ENCODE measurements around the gene RIT2.
"Not testable (repeated sequence)": the region's sequence is repeated elsewhere in the genome, so short reads cannot be mapped to it uniquely, and the experiment has no call there.

Gene RIT2

GRCh38 chr18:42850174-42851083 lies 265.1 kb downstream of the RIT2 start:
- FAIRE-seq (no peak), DNase-seq (ENCODE audit: insufficient read length, low spot score) (no peak)
- TF ChIP-seq POLR2A (IDR thresholded peaks at IDR 0.05; ENCODE audit: low read depth, low read length), result no peak

- DNase-seq (ENCODE audit: insufficient read length, low spot score), result no peak
- no peak for FAIRE-seq
- no peak for TF ChIP-seq POLR2A (IDR thresholded peaks at IDR 0.05; ENCODE audit: low read depth, low read length)
Observed at GRCh38 chr18:42839408-42839807, 276.1 kb downstream of the RIT2 start.

GRCh38 chr18:42838546-42839145 lies 276.8 kb downstream of the RIT2 start:
- no peak for TF ChIP-seq POLR2A (IDR thresholded peaks at IDR 0.05; ENCODE audit: low read depth, low read length)
- DNase-seq (ENCODE audit: insufficient read length, low spot score) (no peak), FAIRE-seq (no peak)

- no peak for TF ChIP-seq POLR2A (IDR thresholded peaks at IDR 0.05; ENCODE audit: low read depth, low read length)
- FAIRE-seq, result no peak
Observed at GRCh38 chr18:42830936-42831335, 284.5 kb downstream of the RIT2 start.

GRCh38 chr18:42828881-42829280 lies 286.6 kb downstream of the RIT2 start:
- FAIRE-seq (no peak), DNase-seq (ENCODE audit: insufficient read length, low spot score) (no peak)

More at GRCh38 chr18:42830936-42831335, 284.5 kb downstream of the RIT2 start:
- no peak for DNase-seq (ENCODE audit: insufficient read length, low spot score)

GRCh38 chr18:42824178-42824577 lies 291.3 kb downstream of the RIT2 start:
- no peak for TF ChIP-seq POLR2A (IDR thresholded peaks at IDR 0.05; ENCODE audit: low read depth, low read length)
- DNase-seq (ENCODE audit: insufficient read length, low spot score), result no peak
- FAIRE-seq, result no peak

More at GRCh38 chr18:42828881-42829280, 286.6 kb downstream of the RIT2 start:
- no peak for TF ChIP-seq POLR2A (IDR thresholded peaks at IDR 0.05; ENCODE audit: low read depth, low read length)

- FAIRE-seq (no peak), DNase-seq (ENCODE audit: insufficient read length, low spot score) (no peak)
- TF ChIP-seq POLR2A (IDR thresholded peaks at IDR 0.05; ENCODE audit: low read depth, low read length), result no peak
Observed at GRCh38 chr18:42822711-42823110, 292.8 kb downstream of the RIT2 start.

GRCh38 chr18:42821492-42821891 lies 294.0 kb downstream of the RIT2 start:
- no peak for FAIRE-seq
- TF ChIP-seq POLR2A (IDR thresholded peaks at IDR 0.05; ENCODE audit: low read depth, low read length), result no peak
- no peak for DNase-seq (ENCODE audit: insufficient read length, low spot score)

GRCh38 chr18:42814618-42815017 lies 300.9 kb downstream of the RIT2 start:
- no peak for FAIRE-seq
- DNase-seq (ENCODE audit: insufficient read length, low spot score), result no peak
- TF ChIP-seq POLR2A (IDR thresholded peaks at IDR 0.05; ENCODE audit: low read depth, low read length), result no peak

- FAIRE-seq (no peak), DNase-seq (ENCODE audit: insufficient read length, low spot score) (no peak)
- no peak for TF ChIP-seq POLR2A (IDR thresholded peaks at IDR 0.05; ENCODE audit: low read depth, low read length)
Observed at GRCh38 chr18:42814184-42814583, 301.3 kb downstream of the RIT2 start.

- no peak for TF ChIP-seq POLR2A (IDR thresholded peaks at IDR 0.05; ENCODE audit: low read depth, low read length)
- no peak for FAIRE-seq
- DNase-seq (ENCODE audit: insufficient read length, low spot score), result no peak
Observed at GRCh38 chr18:42813570-42813969, 301.9 kb downstream of the RIT2 start.

GRCh38 chr18:42807887-42808286 lies 307.6 kb downstream of the RIT2 start:
- DNase-seq (ENCODE audit: insufficient read length, low spot score), result no peak
- no peak for TF ChIP-seq POLR2A (IDR thresholded peaks at IDR 0.05; ENCODE audit: low read depth, low read length)
- FAIRE-seq, result no peak

GRCh38 chr18:42801706-42802105 lies 313.8 kb downstream of the RIT2 start:
- DNase-seq (ENCODE audit: insufficient read length, low spot score) (no peak), FAIRE-seq (no peak)
- no peak for TF ChIP-seq POLR2A (IDR thresholded peaks at IDR 0.05; ENCODE audit: low read depth, low read length)

- no peak for FAIRE-seq
- TF ChIP-seq POLR2A (IDR thresholded peaks at IDR 0.05; ENCODE audit: low read depth, low read length), result no peak
Observed at GRCh38 chr18:42798606-42799170, 316.8 kb downstream of the RIT2 start.

GRCh38 chr18:42795213-42795789 lies 320.2 kb downstream of the RIT2 start:
- not testable (repeated sequence) for DNase-seq (ENCODE audit: insufficient read length, low spot score); FAIRE-seq

More at GRCh38 chr18:42798606-42799170, 316.8 kb downstream of the RIT2 start:
- no peak for DNase-seq (ENCODE audit: insufficient read length, low spot score)

Data from H54 (cell line).